Measurements from ENCODE around the gene PAM16.
A peak's percentile ranks its signal among the peaks of the same experiment; 100 is the strongest.

- TF ChIP-seq CTCF (IDR thresholded peaks at IDR 0.05; ENCODE audit: control extremely low read depth in 1 of 3, insufficient read depth in 1 of 3, low read depth in 1 of 3, low read length in 3 of 3) (no peak), SAP30 (IDR thresholded peaks at IDR 0.05; ENCODE audit: insufficient read depth, insufficient replicate concordance, low read length) (no peak), KDM1A (IDR thresholded peaks at IDR 0.05; ENCODE audit: borderline replicate concordance, low read length) (0 out of 2 replicates have a peak, but pooled peaks have one; percentile 16)
Observed at GRCh38 chr16:4298761-4299522, 52.2 kb downstream of the PAM16 start.
